ENCODE results near the gene HARBI1. TPM values are rescaled to one million over a fixed set of nuclear protein-coding genes. Genes with fewer than 3 reads are reported as not detected.
A peak's percentile ranks its signal among the peaks of the same experiment; 100 is the strongest.

Gene HARBI1
- total RNA-seq, 1 donor from 2014 or later: 4.3 TPM

DNA sequence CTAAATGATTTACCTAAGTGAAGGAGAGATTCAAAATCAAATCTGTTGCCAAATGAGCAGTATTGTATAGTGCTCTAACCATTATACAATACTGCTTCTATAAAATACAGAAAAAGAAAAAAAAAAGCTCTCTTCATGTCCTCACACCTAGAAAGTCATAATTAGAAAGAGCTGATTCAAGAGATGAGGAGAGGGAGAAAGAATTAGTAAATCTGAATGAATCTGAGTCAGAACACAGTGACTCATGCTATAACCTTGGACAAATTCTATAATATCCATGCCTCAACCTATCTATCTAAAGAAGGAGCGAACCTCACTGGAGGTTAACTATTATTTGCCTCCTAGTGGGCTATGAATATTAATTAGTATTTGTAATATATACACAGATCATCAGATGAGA lies 52.6 kb downstream of the HARBI1 start:
- peaks cover 29% of the 10 kb centered on the region for H3K4me1 Mint-ChIP-seq
- no peak overlapping the region for H3K27ac Mint-ChIP-seq
- H3K9me3 Mint-ChIP-seq: no peaks in the 10 kb centered on the region
- no peak for DNase-seq
- peaks cover 1% of the 10 kb centered on the region for H3K36me3 Mint-ChIP-seq (ENCODE audit: low read depth)
- intact Hi-C loops (cut with micrococcal nuclease): no loop called here
- H3K4me3 Mint-ChIP-seq: no peak overlapping the region
- no peaks in the 10 kb centered on the region for H3K27me3 Mint-ChIP-seq

DNA sequence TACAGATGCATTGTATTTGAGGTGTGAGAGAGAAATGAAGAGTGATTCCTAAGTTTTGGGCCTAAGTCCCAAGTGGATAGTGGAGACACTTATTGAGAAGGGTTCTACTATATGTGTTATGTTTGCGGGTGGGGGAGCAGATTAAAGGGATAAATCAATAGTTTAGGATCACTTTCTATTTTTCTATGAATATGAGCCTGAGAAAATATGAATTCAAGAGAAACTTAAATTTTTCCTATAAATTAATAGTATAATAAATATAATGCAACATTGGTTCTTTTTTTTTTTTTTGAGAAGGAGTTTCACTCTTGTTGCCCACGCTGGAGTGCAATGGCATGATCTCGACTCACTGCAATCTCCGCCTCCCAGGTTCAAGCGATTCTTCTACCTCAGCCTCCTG lies 54.5 kb downstream of the HARBI1 start:
- Mint-ChIP-seq H3K9me3 (no peaks in the 10 kb centered on the region), H3K4me1 (peaks cover 41% of the 10 kb centered on the region), H3K27me3 (no peaks in the 10 kb centered on the region), H3K27ac (no peak overlapping the region), H3K36me3 (ENCODE audit: low read depth) (peaks cover 3% of the 10 kb centered on the region), H3K4me3 (no peak overlapping the region)
- intact Hi-C loops (cut with micrococcal nuclease): no loop called here
- no peak for DNase-seq

DNA sequence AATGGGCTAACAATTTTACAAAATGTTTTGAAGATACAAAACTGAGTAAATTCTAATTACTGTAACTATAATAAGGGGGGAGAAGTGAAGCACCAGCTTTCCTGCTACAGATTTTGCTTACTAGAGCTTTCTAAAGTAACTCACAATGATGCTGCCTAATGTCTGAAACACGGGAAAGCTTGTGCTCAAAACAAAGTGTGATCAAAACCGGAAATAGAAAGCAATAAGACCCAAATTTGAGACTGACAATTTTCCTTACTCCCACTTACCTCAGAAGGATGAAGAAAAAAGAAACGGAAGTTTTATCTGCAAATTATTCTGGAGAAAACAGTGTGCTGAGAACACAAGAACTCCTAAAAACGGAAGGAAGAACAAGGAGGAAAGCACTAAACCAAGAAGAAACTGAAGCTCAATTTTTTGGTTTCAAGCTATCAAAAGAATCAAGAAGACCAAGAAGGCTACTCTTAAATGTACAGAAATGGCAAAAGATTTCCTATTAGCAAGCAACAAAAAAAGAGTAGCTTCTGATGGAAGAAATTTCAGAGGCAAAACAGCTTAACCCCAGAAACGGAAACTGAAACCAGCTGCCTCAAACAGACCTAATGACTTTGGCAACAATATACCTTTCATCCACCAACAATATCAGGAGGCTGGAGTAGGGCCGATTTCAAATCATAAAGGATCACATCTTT lies 56.6 kb downstream of the HARBI1 start:
- H3K27me3 Mint-ChIP-seq: no peaks in the 10 kb centered on the region
- peak; percentile 81 for DNase-seq
- H3K27ac Mint-ChIP-seq: peak overlapping the region; percentile 87
- peaks cover 6% of the 10 kb centered on the region for H3K36me3 Mint-ChIP-seq (ENCODE audit: low read depth)
- H3K4me1 Mint-ChIP-seq: peaks cover 53% of the 10 kb centered on the region
- peak overlapping the region; percentile 89 for H3K4me3 Mint-ChIP-seq
- no peaks in the 10 kb centered on the region for H3K9me3 Mint-ChIP-seq
- intact Hi-C loops (cut with micrococcal nuclease): loop anchor here (2.0 kb wide), 1 partner anchor 56 kb away; the partner anchor contains the start of genes ATG13 and HARBI1

DNA sequence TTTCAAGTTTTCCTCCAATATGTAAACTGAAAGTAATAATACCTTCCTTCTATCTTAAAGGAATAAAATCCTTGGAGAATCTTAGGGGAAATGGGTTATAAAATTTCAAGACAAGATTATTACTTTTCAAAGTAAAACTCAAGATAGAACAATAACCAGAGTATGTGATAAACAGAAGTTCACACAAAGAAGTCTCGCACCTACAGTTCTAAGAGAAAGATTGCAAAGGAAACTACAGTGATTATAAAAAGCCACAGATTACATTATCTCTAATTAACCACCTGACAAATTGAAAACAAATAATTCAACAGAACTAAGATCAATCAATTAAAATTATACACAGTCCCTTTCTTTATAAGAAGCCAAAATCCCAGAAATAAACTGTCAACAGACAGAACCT lies 57.2 kb downstream of the HARBI1 start:
- Mint-ChIP-seq H3K27me3 (no peaks in the 10 kb centered on the region), H3K36me3 (ENCODE audit: low read depth) (peaks cover 6% of the 10 kb centered on the region), H3K4me3 (peak overlapping the region; percentile 89), H3K9me3 (no peaks in the 10 kb centered on the region), H3K4me1 (peaks cover 60% of the 10 kb centered on the region), H3K27ac (peak overlapping the region; percentile 0)
- intact Hi-C loops (cut with micrococcal nuclease): loop anchor here (2.0 to 5.0 kb wide), 2 partner anchors 32 to 57 kb away; partner anchors contain the start of genes AMBRA1, ATG13 and HARBI1
- no peak for DNase-seq

DNA sequence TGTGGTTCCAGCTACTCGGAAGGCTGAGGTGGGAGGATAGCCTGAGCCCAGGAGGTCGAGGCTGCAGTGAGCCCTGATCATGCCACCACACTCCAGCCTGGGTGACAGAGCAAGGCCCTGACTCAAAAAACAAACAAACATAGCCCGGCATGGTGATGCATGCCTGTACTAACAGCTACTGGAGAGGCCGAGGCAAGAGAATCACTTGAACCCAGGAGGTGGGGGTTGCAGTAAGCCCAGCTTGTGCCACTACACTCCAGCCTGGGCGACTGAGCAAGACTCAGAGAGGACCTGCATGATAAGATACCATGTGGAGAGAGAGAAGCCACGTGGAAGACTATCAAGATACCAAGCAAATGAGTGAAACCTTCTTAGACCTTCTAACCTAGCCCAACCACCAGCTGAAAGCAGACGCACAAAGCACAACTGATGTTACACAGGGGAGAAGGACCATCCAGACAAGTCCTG lies 59.3 kb downstream of the HARBI1 start:
- Mint-ChIP-seq H3K27me3 (no peaks in the 10 kb centered on the region), H3K27ac (no peak overlapping the region)

DNA sequence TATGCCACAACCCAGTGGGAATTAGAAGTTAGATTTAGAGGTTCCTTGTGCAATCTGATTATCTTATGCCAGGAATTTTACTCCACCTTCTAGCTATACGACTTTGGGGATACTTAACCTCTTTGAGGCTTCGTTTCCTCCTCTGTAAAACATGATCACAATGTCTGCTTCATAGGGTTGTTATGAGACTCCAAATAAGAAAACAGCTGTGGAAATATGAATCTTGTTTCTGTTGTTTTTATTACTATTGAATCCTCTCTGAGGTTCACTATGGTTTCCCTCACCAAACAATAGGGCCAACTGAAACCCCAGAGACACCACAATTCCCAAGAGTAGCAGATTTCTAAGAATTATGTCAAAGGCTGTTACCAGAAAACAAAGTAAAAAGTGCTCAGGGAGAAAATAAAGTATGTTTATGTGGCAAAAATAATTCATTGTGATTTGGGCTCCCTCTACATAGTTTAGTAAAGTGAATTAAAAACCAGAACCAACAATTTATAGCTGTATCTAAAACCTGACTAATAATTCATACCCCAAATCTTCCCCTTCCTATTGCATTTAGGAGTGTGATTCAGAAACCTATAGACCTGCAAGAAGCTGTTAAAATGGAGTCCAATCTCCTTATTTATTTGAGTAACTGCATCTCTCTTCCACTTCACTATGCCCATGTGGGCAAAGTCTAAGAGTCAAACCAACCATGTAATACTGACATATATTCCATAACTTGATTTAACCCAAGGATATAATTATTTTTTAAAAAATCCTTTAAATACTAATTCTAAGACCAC lies 61.6 kb downstream of the HARBI1 start:
- Mint-ChIP-seq H3K27ac (peak overlapping the region; percentile 78), H3K27me3 (no peaks in the 10 kb centered on the region), H3K9me3 (no peaks in the 10 kb centered on the region), H3K4me3 (peak overlapping the region; percentile 65), H3K36me3 (ENCODE audit: low read depth) (peaks cover 9% of the 10 kb centered on the region), H3K4me1 (peaks cover 55% of the 10 kb centered on the region)
- DNase-seq: peak; percentile 83
- intact Hi-C loops (cut with micrococcal nuclease): loop anchor here (5.0 kb wide), 1 partner anchor 37 kb away; the partner anchor contains the start of gene AMBRA1

More for the DNA sequence above, 59.3 kb downstream of the HARBI1 start:
- peak; percentile 60 for DNase-seq
- Mint-ChIP-seq H3K4me3 (no peak overlapping the region), H3K9me3 (no peaks in the 10 kb centered on the region), H3K36me3 (ENCODE audit: low read depth) (peaks cover 10% of the 10 kb centered on the region), H3K4me1 (peaks cover 71% of the 10 kb centered on the region)
- intact Hi-C loops (cut with micrococcal nuclease): loop anchor here (5.0 kb wide), 1 partner anchor 35 kb away; the partner anchor contains the start of gene AMBRA1

DNA sequence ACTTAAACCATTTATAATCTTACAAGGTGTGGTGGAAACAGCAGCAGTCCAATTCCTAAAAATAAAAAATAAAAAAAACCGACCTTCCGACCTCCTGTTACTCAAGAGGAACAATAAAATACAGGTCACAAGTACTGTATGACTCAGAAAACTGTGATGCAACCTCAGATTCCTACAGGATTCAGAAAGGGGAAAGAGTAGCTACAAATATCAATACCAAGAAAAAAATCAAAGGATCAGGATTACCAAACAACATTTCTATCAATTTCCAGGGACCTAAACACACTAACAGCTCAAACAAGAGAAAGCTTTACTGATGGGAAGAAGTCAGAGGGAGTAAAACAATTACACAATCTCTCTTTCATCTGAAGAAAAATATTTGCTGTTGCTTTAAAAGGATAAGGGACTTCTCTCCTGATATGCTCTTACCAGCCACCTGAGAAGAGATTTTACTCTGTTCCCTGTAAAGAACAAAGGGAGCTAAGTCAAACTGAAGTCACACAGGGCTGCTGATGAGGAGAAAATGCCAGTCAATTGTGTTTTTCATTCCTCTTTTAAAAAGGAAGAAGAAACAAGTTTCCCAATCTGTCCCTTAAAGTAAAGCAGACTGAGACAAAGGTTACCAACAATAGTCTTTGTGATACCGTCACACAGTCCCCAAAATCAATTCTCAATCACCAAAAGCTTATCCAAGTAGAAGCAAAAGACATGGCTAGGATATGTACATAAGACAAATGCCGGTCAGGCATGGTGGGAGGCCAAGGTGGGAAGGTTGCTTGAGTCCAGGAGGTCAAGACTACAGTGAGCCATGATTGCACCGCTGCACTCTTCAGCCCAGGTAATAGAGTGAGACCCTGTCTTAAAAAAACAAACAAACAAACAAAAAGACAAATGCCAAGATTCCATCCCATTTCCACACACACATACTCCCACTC lies 62.5 kb downstream of the HARBI1 start:
- no peak for DNase-seq
- intact Hi-C loops (cut with micrococcal nuclease): loop anchor here (5.0 kb wide), 1 partner anchor 38 kb away; the partner anchor contains the start of gene AMBRA1
- Mint-ChIP-seq H3K27me3 (no peaks in the 10 kb centered on the region), H3K4me1 (peaks cover 49% of the 10 kb centered on the region), H3K4me3 (peak overlapping the region; percentile 58), H3K27ac (peak overlapping the region; percentile 65), H3K36me3 (ENCODE audit: low read depth) (peaks cover 9% of the 10 kb centered on the region), H3K9me3 (no peaks in the 10 kb centered on the region)

DNA sequence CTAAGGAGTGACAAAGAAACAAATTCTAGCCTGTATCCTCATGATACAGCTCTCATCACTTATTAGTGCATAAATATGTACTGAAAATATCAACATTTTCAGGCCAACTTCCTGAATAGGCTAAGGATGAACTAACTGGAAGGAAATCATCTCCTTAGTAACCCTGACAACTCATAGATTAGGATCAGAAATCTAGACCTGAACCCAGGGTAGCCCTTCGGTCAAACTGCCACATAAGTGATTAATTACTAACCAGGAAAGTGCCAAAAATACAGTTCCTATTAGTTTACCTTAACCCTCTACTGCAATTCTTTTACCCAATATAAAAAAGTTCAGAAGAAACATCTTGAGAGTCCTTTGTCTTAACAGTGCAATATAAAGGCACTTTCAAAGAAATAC lies 63.2 kb downstream of the HARBI1 start:
- Mint-ChIP-seq H3K4me1 (peaks cover 43% of the 10 kb centered on the region), H3K36me3 (ENCODE audit: low read depth) (peaks cover 9% of the 10 kb centered on the region), H3K4me3 (no peak overlapping the region), H3K27me3 (no peaks in the 10 kb centered on the region), H3K27ac (no peak overlapping the region), H3K9me3 (no peaks in the 10 kb centered on the region)
- no peak for DNase-seq
- intact Hi-C loops (cut with micrococcal nuclease): no loop called here

Other genes with a start within 250 kb of the HARBI1 start
- 5.4 and 7.1 TPM in 2 replicates for gene MDK, start 235.6 kb downstream of the HARBI1 start, total RNA-seq
- gene CHRM4, start 225.5 kb downstream of the HARBI1 start, total RNA-seq: 0.80 and 0.84 TPM in 2 replicates
- gene AMBRA1, start 23.2 kb downstream of the HARBI1 start, total RNA-seq: 27.7 and 34.9 TPM in 2 replicates
- gene ATG13, start 326 bp upstream of the HARBI1 start, total RNA-seq: 55.4 and 55.6 TPM in 2 replicates
- gene ARHGAP1, start 83.4 kb upstream of the HARBI1 start, total RNA-seq: 59.1 and 61.7 TPM in 2 replicates
- 12.9 and 14.1 TPM in 2 replicates for gene ZNF408, start 83.8 kb upstream of the HARBI1 start, total RNA-seq
- gene F2, start 102.0 kb upstream of the HARBI1 start, total RNA-seq: 0.30 TPM in 1 of 2 replicates, not detected in the other
- 124 and 133 TPM in 2 replicates for gene CKAP5, start 229.1 kb upstream of the HARBI1 start, total RNA-seq